GM12873 (cell line): ENCODE results near the gene CTDNEP1.

Source experiments
- CTCF ChIP-seq: IDR thresholded peaks from 2 replicates; pipeline ENCODE4 v1.5.1; 2012; ENCODE audit warnings: low read depth, mild to moderate bottlenecking, moderate library complexity, low read length, control low read depth; ENCODE audit not compliant: insufficient read depth; ENCODE audit errors: missing control alignments

The CTDNEP1 gene

GRCh38 chr17:7241783-7242716, 9.5 kb downstream of the CTDNEP1 start, which contains the start of gene GABARAP:
TSS of gene GABARAP (minus strand) at chr17:7242449. CDS start at chr17:7242330, 119 bp downstream.
- TF ChIP-seq CTCF = no peak

GRCh38 chr17:7241090-7241733, 10.3 kb downstream of the CTDNEP1 start:
- TF ChIP-seq CTCF = no peak

GRCh38 chr17:7240375-7240774, 11.2 kb downstream of the CTDNEP1 start:
- no peak for TF ChIP-seq CTCF

- no peak for TF ChIP-seq CTCF
Measured at GRCh38 chr17:7239091-7240027, 12.2 kb downstream of the CTDNEP1 start, which contains the start of gene PHF23. TSS of gene PHF23 (minus strand) at chr17:7239457. CDS start at chr17:7239279, 178 bp downstream.

GRCh38 chr17:7238420-7239090, 13.0 kb downstream of the CTDNEP1 start:
- no peak for TF ChIP-seq CTCF

- no peak for TF ChIP-seq CTCF
Measured at GRCh38 chr17:7237761-7238419, 13.6 kb downstream of the CTDNEP1 start.
